ENCODE data around the gene KAZALD1. TPM values are rescaled to one million over a fixed set of nuclear protein-coding genes. Genes with fewer than 3 reads are reported as not detected.

Gene KAZALD1
- total and polyA plus RNA-seq, 2 donors (not counting 1 experiment from before 2014, with no cell fraction given): 0.34 to 0.37 TPM

DNA sequence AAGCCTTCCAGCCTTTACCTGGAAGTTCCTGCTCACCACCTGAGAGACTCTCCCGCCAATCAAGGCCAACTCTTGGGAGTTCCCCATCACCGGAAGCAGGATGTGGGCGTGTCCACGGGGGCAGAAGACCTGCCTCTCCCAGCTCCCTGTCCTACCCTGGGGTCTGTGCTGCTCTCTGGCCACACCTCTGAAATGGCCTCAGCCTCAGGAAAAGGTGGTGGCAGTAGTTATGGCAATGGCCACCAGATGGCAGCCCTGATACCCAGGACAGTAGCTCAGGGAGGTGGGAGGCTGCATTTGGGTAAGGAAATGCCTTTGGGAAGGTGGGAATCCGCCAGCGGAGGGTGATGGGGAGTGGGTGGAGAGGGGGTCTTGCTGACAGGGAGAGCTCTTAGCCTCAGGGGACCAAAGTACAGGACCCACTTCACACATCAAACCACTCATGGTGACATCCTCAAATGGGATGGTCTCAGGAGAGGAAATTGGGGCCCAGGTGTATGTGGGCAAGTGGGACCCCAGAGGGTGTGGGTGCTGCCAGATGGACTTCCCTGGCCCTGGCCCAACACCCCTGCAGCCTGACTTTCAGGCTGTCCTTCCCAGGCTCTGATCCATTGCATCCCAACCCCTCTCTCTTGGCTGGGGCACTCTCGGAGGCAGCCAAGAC, 33.9 kb downstream of the KAZALD1 start:
- H3K36me3 ChIP-seq (replicated peaks in 1 of 2; ENCODE audit: control extremely low read depth in 1 of 2, control insufficient read depth in 1 of 2, extremely low read depth in 1 of 2, insufficient read depth in 2 of 2, low read length in 1 of 2): no peaks in the 10 kb centered on the region
- ATAC-seq (ENCODE audit: low read depth): peak; percentile 92
- H3K27me3 Mint-ChIP-seq: peaks cover 58% of the 10 kb centered on the region
- H3K27me3 ChIP-seq (replicated peaks in 1 of 4; ENCODE audit: control extremely low read depth in 1 of 4, control insufficient read depth in 3 of 4, insufficient read depth in 4 of 4, low read length in 3 of 4): peaks cover 0 to 83% (median 10%) of the 10 kb centered on the region in 4 experiments
- no peak overlapping the region for H3K4me2 ChIP-seq (replicated peaks; ENCODE audit: low read depth, low read length, poor library complexity, severe bottlenecking)
- DNase-seq: peak; percentile 76
- TF ChIP-seq, protein P1, sequence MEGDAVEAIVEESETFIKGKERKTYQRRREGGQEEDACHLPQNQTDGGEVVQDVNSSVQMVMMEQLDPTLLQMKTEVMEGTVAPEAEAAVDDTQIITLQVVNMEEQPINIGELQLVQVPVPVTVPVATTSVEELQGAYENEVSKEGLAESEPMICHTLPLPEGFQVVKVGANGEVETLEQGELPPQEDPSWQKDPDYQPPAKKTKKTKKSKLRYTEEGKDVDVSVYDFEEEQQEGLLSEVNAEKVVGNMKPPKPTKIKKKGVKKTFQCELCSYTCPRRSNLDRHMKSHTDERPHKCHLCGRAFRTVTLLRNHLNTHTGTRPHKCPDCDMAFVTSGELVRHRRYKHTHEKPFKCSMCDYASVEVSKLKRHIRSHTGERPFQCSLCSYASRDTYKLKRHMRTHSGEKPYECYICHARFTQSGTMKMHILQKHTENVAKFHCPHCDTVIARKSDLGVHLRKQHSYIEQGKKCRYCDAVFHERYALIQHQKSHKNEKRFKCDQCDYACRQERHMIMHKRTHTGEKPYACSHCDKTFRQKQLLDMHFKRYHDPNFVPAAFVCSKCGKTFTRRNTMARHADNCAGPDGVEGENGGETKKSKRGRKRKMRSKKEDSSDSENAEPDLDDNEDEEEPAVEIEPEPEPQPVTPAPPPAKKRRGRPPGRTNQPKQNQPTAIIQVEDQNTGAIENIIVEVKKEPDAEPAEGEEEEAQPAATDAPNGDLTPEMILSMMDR (IDR thresholded peaks at IDR 0.05): peak; percentile 87
- no peak for TF ChIP-seq EZH2 (IDR thresholded peaks at IDR 0.05; ENCODE audit: borderline replicate concordance, insufficient read depth, low read depth, low read length, poor library complexity, severe bottlenecking)
- no peaks in the 10 kb centered on the region for H3K79me2 ChIP-seq (ENCODE audit: control insufficient read depth, insufficient read depth, low read length)
- H3K4me1 Mint-ChIP-seq: peaks cover 2% of the 10 kb centered on the region
- no peak overlapping the region for H3K27ac Mint-ChIP-seq
- H3K4me3 Mint-ChIP-seq: no peak overlapping the region
- CTCF ChIA-PET: interaction anchor here (0.6 to 13.9 kb wide), 27 partner anchors 11 to 475 kb away, joined by 3 to 347 read pairs (median 4); partner anchors contain the start of genes PDZD7 and SFXN3
- H3K9me3 ChIP-seq (ENCODE audit: control extremely low read depth in 1 of 3, control insufficient read depth in 2 of 3, insufficient read depth in 1 of 3, low read length in 2 of 3): peaks cover 0 to 12% (median 0%) of the 10 kb centered on the region in 3 donors
- POLR2A ChIA-PET: interaction anchor here (0.6 kb wide), 1 partner anchor 683 kb away, joined by 3 read pairs; no protein-coding TSS in a partner anchor
- H2AFZ ChIP-seq (ENCODE audit: insufficient read depth, low read depth, low read length, poor library complexity, severe bottlenecking): no peak overlapping the region
- H4K20me1 ChIP-seq (ENCODE audit: control insufficient read depth, insufficient read depth, low read length, poor library complexity, severe bottlenecking): no peaks in the 10 kb centered on the region
- no peak overlapping the region for H3K9ac ChIP-seq (ENCODE audit: low read length)
- H3K27ac ChIP-seq (ENCODE audit: low read length in 2 of 2): no peak overlapping the region
- no peaks in the 10 kb centered on the region for H3K9me3 Mint-ChIP-seq (ENCODE audit: insufficient read depth)
- no peak overlapping the region for H3K4me3 ChIP-seq (ENCODE audit: control extremely low read depth in 1 of 5, extremely low read depth in 1 of 5, insufficient read depth in 1 of 5, low read depth in 2 of 5, low read length in 4 of 5)
- no peaks in the 10 kb centered on the region for H3K4me1 ChIP-seq (ENCODE audit: control insufficient read depth in 2 of 2, insufficient read depth in 2 of 2, low read length in 2 of 2)
- intact Hi-C loops (cut with micrococcal nuclease): loop anchor here (1.0 to 5.0 kb wide), 2 partner anchors 47 to 477 kb away; no protein-coding TSS in a partner anchor
- WGBS (ENCODE audit: insufficient coverage): 26% methylated on average over 5 of the region's 7 CpGs

DNA sequence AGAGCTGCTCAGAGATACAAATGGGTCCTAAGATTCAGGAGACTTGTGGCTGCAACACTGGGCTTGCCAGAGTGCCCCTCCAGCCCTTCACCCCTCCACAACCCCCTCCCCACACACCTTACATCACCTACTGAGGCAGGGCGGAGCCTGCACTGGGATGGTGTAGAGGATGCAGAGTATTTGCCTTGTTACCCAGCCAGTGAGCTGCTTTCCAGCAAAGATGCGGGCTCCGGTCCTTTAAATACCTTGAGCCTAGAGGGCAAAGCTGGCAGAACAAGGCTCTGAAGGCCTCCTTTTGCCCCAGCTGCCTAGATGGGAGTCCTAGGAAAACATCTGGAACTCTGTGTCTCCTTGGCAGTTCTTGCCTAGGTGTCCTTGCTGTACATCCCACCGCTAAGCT, 34.6 kb downstream of the KAZALD1 start:
- Histone ChIP-seq H3K9me3 (ENCODE audit: control extremely low read depth in 1 of 3, control insufficient read depth in 2 of 3, insufficient read depth in 1 of 3, low read length in 2 of 3) (peaks cover 0 to 12% (median 0%) of the 10 kb centered on the region in 3 donors), H3K36me3 (replicated peaks in 1 of 2; ENCODE audit: control extremely low read depth in 1 of 2, control insufficient read depth in 1 of 2, extremely low read depth in 1 of 2, insufficient read depth in 2 of 2, low read length in 1 of 2) (no peaks in the 10 kb centered on the region), H3K9ac (ENCODE audit: low read length) (no peak overlapping the region), H3K4me1 (ENCODE audit: control insufficient read depth in 2 of 2, insufficient read depth in 2 of 2, low read length in 2 of 2) (no peaks in the 10 kb centered on the region), H3K27me3 (replicated peaks in 1 of 4; ENCODE audit: control extremely low read depth in 1 of 4, control insufficient read depth in 3 of 4, insufficient read depth in 4 of 4, low read length in 3 of 4) (peaks cover 0 to 83% (median 8%) of the 10 kb centered on the region in 4 experiments), H3K4me2 (replicated peaks; ENCODE audit: low read depth, low read length, poor library complexity, severe bottlenecking) (no peak overlapping the region), H3K27ac (ENCODE audit: low read length in 2 of 2) (no peak overlapping the region), H2AFZ (ENCODE audit: insufficient read depth, low read depth, low read length, poor library complexity, severe bottlenecking) (no peak overlapping the region), H3K79me2 (ENCODE audit: control insufficient read depth, insufficient read depth, low read length) (no peaks in the 10 kb centered on the region), H4K20me1 (ENCODE audit: control insufficient read depth, insufficient read depth, low read length, poor library complexity, severe bottlenecking) (no peaks in the 10 kb centered on the region), H3K4me3 (ENCODE audit: control extremely low read depth in 1 of 5, extremely low read depth in 1 of 5, insufficient read depth in 1 of 5, low read depth in 2 of 5, low read length in 4 of 5) (no peak overlapping the region)
- WGBS (ENCODE audit: insufficient coverage): 91% methylated on average over 4 of the region's 4 CpGs
- Mint-ChIP-seq H3K4me1 (peaks cover 2% of the 10 kb centered on the region), H3K27ac (no peak overlapping the region), H3K4me3 (no peak overlapping the region), H3K27me3 (peaks cover 54% of the 10 kb centered on the region), H3K9me3 (ENCODE audit: insufficient read depth) (no peaks in the 10 kb centered on the region)
- ATAC-seq (ENCODE audit: low read depth): no peak
- intact Hi-C loops (cut with micrococcal nuclease): loop anchor here (5.0 kb wide), 1 partner anchor 476 kb away; no protein-coding TSS in a partner anchor
- ChIA-PET CTCF (interaction anchor here (0.5 to 13.9 kb wide), 19 partner anchors 11 to 825 kb away, joined by 3 to 347 read pairs (median 5); no protein-coding TSS in a partner anchor), POLR2A (no interaction called here)
- DNase-seq: no peak
- TF ChIP-seq, protein P1 (IDR thresholded peaks at IDR 0.05): no peak
- no peak for TF ChIP-seq EZH2 (IDR thresholded peaks at IDR 0.05; ENCODE audit: borderline replicate concordance, insufficient read depth, low read depth, low read length, poor library complexity, severe bottlenecking)

Data from B cell (primary cell).